ENCODE measurements around the gene STK31.
"Not testable (repeated sequence)": the region's sequence is repeated elsewhere in the genome, so short reads cannot be mapped to it uniquely, and the experiment has no call there.

GRCh38 chr7:23828125-23828524 is 118.1 kb downstream of the STK31 start:
- not testable (repeated sequence) for TF ChIP-seq POLR2A, POU2F2, SPI1, TAF1, POLR2AphosphoS5 (IDR thresholded peaks at IDR 0.05; ENCODE audit: low read depth, low read length)
